Hindlimb muscle (tissue), 1 donor: Measurements from ENCODE around the gene BRI3. TPM values are rescaled to one million over a fixed set of nuclear protein-coding genes. Genes with fewer than 3 reads are reported as not detected.

Source experiments
- polyA plus RNA-seq: library from polyadenylated mRNA; unstranded; fragments of 120-200 nt; gene quantifications from one replicate; pipeline ENCODE4 v1.2.1, GENCODE V29; 2013; ENCODE audit not compliant: insufficient read length

The BRI3 gene
- polyA plus RNA-seq, 1 donor = 98.3 TPM

Other genes starting within 250 kb of the BRI3 start
- gene LMTK2, start 174.8 kb upstream of the BRI3 start, polyA plus RNA-seq = 8.3 TPM
- 0.37 TPM for gene BHLHA15, start 70.2 kb upstream of the BRI3 start, polyA plus RNA-seq
- gene TECPR1, start 29.5 kb upstream of the BRI3 start, polyA plus RNA-seq = 33.3 TPM
- gene BAIAP2L1, start 119.4 kb downstream of the BRI3 start, polyA plus RNA-seq = 7.6 TPM